ENCODE data around the gene C1orf232.
A peak's percentile ranks its signal among the peaks of the same experiment; 100 is the strongest.

C1orf232 gene

DNA sequence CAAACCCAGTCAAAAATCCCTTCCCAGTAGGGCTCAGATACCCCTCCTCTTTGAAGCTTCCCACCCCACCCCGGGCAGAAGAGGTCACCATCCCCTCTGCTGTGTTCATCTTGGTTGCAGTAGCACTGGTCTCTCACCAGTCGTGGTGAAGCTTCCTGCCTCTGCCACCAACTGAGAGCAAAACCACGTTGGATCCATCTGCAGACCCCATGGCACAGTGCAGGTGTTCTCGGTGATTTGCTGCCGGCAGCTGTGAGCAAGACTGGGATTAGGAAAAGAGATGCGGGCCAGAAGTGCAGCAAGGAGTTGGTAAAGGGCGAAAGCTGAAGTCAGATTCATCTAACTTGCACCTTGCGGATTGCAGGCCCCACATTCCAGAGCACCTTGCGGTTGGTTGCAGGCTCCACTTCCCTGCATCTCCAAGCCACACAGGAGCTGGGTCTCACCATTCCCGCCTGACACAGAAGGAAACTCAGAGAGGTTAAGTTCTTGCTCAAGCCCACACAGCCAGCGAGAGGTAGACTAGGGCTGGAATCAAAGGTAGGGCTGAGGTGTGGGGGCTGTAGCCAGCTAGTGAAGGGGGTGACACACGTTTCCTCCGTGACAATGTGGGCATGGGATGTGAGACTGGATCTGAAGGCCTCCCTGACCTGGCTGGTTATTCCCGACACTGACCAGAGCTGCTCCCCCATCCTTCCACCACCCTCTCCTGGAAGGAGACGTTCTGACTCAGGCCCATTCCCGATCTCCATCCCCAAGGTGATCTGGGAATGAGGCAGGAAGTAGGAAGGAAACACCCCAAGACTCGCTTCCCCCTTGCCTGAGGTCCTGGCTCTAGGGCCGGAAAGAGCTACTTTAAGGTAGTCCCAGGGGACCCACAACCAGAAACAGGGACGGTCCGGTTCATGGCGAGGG is 13.1 kb downstream of the C1orf232 start:
- no peak for DNase-seq

DNA sequence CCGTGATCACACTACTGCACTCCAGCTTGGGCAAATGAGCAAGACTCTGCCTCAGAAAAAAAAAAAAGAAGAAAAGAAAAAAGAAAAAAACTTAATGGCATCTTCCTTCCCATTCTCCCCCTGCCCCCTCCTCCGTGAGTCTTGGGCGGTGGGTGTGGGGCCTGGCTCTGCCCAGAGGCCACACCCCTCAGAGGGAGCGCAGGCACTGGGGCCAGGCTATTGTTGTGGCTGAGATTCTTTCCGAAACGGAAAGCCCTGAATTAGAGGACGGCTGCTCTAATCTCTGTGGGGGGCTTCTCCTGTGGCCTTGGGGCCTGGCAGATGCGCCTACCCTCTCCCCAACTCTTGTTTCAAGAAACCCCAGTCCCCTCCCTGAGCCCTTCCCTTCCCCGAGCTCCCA is 14.0 kb downstream of the C1orf232 start:
- DNase-seq: no peak

DNA sequence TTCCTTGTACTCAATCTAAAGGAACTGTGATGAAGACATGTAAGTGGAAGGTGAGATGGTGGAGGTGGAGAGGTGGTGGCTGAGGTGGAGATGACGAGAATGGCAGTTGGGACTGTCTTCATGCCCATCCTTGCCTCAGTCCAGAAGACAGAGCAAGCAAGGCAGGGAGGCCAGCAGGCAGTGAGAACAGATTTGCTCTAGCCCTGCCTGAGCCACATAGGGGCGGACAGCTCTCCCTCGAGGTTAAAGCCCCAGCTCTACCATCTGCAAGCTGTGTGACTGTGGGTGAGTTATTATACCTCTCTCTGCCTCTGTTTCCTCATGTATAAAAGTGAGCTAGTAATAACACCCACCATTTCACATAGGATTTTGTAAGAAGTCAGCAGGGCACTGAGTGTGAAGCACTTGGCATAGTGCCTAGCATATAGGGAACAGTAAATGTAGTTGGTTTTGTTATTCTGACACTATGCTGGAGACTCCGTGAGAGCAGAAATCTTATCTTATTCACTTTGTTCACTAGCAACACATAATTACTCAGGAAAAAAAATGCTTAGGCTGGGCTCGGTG is 14.7 kb downstream of the C1orf232 start:
- no peak for DNase-seq

DNA sequence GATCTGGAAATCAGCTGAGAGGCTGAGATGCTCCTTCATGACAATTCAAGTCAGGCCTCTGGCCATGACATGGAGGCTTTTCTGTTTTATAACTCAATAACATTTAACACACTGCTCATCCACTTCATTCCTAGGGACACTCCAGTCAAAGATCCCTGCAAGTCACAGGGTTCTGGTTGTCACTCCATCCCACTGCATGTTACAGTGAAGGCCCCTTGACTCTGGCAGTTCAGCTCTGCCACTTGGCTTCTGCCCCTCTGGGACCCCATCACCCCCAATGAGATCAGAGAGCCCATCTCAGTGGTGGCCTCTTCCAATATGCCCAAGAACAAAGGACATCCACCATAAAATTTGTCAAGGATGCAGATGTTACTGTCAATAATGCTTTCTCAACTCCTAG is 19.9 kb downstream of the C1orf232 start:
- no peak for DNase-seq

GRCh38 chr1:26145960-26146294 is 22.8 kb downstream of the C1orf232 start:
- no peak for DNase-seq

DNA sequence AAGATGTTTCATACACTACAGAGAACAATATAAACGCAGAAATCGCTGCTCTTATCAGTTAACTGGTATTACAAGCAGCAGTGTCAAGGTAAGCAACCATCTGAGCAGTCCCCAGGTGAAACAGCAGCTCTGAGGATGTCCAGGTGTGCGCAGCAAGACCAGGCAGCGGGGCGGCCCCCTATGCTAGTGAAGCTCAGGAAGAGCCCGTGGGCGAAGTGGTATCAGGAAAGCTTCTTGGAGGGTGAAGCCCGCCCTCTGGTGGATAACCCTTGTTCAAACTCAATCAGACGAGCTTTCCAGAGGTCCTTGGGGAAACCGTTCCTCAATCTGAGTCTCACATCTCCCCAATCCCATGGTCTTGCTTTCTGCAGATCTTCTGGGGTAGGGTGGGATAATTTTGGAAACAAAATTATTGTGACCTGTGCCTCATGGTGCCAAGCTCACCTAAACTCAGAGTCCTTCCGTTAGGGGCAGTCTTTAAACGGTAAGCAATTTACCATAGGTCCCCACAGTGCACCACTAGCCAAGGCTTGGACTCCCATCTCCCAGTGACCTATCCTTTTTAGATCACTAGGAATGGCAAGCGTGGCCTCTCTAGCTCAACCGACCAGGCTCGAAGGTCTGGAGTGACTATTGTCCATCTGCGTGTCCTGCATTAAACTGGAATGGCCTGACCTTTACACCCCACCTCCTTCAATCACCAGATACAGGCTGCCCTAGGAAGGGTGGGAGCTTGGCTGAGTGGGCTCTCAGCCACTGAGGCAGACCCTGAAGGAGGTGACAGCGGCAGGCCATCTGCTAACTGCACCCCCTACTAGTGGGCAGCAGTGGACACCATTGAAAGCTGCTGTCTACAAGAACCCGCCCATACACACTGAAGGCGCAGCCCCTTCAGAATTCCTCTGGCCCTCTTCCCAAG is 23.5 kb downstream of the C1orf232 start:
- peak; percentile 6 for DNase-seq

DNA sequence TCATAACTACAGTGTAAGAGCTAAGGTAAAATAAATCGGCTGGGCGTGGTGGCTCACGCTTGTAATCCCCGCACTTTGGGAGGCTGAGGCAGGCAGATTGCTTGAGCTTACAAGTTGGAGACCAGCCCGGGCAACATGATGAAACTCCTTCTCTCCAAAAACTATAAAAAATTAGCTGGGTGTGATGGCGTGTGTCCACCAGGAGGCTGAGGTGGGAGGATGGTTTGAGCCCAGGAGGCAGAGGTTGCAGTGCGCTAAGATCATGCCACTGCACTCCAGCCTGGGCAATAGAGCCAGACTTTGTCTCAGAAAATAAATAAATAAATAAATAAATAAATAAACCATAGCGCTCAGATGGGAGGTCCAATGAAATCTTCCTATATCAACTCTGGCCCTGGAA is 26.6 kb downstream of the C1orf232 start:
- no peak for DNase-seq

DNA sequence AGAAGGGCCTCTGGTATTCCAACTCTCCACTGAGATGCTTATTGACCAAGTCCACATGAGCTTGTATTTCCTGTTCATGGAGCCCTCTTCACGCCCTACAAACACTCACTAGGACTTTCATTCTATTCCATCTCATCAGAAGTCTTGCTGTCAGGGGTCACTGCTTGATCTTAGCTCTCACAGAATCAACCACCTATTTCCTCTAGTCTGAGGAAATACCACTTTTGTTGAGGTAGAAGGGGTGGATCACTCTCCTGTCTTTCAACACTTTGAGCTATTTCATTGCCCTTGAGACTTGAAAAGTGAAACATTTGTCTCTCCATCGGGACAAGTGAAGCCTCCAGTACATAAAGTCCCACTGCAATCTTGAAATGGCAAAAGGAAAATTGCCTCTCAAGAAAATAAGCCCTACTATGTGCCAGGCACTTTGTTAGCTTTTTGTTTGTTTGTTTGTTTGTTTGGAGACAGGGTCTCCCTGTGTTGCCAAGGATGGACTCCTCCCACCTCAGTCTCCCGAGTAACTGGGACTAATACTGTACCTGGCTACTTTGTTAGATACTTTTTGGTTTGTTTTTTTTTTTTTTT is 29.7 kb downstream of the C1orf232 start:
- DNase-seq: no peak

- DNase-seq: no peak
These were observed 34.3 kb downstream of the C1orf232 start for GRCh38 chr1:26134466-26134865.

DNA sequence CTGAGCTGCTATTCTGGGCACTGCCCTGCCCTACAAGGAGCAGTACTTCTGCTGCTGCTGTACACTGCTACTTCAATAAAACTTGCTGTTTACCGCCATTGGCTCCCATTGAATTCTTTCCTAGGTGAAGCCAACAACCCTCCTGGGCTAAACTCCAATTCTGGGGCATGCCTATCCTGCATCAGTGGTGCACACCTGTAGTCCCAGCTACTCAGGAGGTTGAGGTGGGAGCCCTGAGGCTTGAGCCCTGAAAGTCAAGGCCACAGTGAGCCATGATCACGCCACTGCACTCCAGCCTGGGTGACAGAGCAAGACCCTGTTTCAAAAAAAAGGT is 36.0 kb downstream of the C1orf232 start:
- no peak for DNase-seq

GRCh38 chr1:26132128-26132833 is 36.5 kb downstream of the C1orf232 start:
- DNase-seq: no peak

GRCh38 chr1:26130695-26131094 is 38.1 kb downstream of the C1orf232 start:
- no peak for DNase-seq

DNA sequence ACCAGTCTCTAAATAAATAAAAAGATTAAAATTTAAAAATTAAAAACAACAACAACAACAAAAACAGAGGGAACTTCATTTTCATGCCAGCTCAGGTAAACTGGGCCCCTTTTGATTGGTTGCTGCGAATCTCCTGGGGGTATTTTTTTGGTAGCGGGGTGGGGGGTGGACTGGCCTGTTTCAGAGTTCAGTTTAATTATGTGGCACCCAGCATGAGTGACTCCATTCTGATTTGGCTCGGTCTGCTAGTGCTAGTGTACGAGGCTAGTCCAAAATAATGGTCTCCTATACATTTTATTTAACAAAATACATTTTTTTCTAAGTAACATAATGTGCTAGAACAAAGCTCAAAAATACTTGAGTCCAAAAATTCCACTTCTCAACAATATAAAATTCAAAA is 39.0 kb downstream of the C1orf232 start:
- no peak for DNase-seq

GRCh38 chr1:26127235-26128163 is 41.3 kb downstream of the C1orf232 start:
- DNase-seq: no peak

DNA sequence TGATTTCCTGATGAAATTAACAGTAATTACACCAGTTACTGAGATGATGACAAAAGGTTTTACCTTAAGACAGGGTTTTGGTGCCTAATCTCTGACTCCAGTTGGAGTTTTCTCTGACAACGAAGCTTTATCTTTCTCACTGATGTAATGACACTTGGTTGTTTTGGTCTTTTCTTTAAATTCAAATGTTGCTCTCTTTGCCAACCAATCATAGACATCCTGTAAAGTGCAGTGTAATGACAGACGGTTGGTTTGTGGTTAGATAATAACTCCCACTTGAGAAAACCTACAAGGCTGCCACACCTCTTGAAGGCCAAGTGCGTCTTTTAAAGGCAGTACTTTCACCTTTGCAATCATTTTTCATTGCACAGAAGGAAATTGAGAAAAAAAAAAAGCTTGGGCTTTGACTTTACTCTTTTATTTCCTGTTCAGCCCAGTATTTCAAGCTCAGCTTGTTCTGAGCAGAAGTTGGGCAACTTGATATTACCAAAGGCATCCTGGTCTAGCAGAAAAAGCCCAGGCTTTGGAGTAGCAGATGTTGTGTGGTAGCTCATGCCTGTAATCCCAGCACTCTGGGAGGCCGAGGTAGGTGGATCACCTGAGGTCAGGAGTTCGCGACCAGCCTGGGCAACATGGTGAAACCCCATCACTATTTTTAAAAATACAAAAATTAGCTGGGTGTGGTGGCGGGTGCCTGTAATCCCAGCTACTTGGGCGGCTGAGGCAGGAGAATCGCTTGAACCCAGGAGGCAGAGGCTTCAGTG is 42.3 kb downstream of the C1orf232 start:
- DNase-seq: peak; percentile 21

GRCh38 chr1:26125946-26126320 is 42.8 kb downstream of the C1orf232 start:
- no peak for DNase-seq

DNA sequence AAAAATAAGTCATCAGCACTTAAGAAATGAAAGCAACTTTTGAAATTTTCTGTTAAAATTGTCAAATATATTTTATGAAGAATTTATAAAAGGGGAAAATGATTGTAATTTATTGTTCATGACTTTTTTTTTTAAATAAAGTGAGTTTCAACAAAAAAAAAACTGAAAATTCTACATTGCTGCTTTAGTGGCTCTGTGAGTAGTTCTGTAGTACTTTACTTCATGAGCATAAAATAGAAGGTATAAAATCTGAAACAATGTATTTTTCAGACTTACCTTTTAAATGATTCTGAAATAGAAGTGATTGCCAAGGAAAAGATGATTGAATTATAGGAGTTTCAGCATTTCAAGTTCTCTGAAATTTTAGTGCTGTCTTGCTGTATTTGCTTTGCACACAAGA is 43.4 kb downstream of the C1orf232 start:
- DNase-seq: no peak

DNA sequence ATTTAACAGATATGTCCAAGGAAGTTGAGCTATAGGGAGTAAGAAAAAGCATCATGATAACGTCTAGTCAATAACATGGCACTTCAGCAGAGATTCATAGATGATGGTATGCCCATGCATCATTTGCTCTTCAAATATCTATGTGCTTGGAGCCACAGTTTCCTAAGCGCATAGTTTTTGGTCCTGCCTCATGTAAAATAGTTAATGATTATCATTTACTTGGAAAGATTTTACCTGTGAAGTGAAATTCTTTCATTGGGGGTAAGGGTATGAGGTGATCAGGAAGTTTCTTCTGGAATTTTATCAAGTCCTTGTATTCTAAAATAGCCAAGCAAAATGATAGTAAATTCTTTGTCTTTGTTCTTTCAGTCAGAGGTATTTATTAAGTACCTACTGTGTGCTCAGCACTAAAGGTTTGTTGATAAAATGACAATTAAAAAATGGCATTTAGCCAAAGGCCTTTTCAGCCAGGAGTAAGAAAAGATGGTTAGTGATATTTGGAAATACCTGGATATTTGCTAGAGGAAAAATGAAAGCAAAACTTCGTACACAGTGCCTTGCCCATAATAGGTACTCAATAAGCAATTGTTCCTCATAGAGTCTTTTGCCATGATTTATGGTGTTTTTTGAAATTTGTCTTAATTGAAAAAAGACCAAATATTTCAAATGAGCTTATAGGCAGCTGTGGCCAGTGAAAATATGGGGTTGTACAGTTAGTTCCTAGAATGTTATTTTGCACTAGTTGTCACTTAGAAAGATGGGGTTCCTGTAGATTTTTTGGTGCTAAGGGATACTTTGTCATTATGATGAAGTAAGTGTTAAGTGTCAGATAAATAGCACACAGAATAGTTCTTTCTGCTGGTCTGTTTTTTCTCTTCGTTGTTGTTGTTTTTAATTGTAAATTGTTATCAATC is 44.1 kb downstream of the C1orf232 start:
- no peak for DNase-seq
